Measurements from ENCODE around the gene FADS3.

GRCh38 chr11:61919705-61920631, 28.6 kb upstream of the FADS3 start:
- TF ChIP-seq CTCF (IDR thresholded peaks at IDR 0.05) (no peak), POLR2A (IDR thresholded peaks at IDR 0.05) (no peak)
